ENCODE results near the gene NKG7.
"Not testable (repeated sequence)": the region's sequence is repeated elsewhere in the genome, so short reads cannot be mapped to it uniquely, and the experiment has no call there.

The NKG7 gene

GRCh38 chr19:51415187-51415586 lies 42.7 kb upstream of the NKG7 start:
- FAIRE-seq, result no peak
- no peak for TF ChIP-seq CTCF (IDR thresholded peaks at IDR 0.05; ENCODE audit: insufficient read depth, missing control alignments)
- DNase-seq (ENCODE audit: insufficient read length, low spot score), result no peak

- FAIRE-seq (no peak), DNase-seq (ENCODE audit: insufficient read length, low spot score) (no peak)
- no peak for TF ChIP-seq CTCF (IDR thresholded peaks at IDR 0.05; ENCODE audit: insufficient read depth, missing control alignments)
Measured at GRCh38 chr19:51410950-51411748, 38.7 kb upstream of the NKG7 start.

- no peak for DNase-seq (ENCODE audit: insufficient read length, low spot score)
- FAIRE-seq, result no peak
- TF ChIP-seq CTCF (IDR thresholded peaks at IDR 0.05; ENCODE audit: insufficient read depth, missing control alignments), result peak; percentile 50
Measured at GRCh38 chr19:51407511-51408131, 35.2 kb upstream of the NKG7 start.

- DNase-seq (ENCODE audit: insufficient read length, low spot score) (no peak), FAIRE-seq (no peak)
- no peak for TF ChIP-seq CTCF (IDR thresholded peaks at IDR 0.05; ENCODE audit: insufficient read depth, missing control alignments)
Measured at GRCh38 chr19:51402117-51402516, 29.7 kb upstream of the NKG7 start.

GRCh38 chr19:51399936-51400335 lies 27.5 kb upstream of the NKG7 start:
- not testable (repeated sequence) for FAIRE-seq; DNase-seq (ENCODE audit: insufficient read length, low spot score)

- no peak for TF ChIP-seq CTCF (IDR thresholded peaks at IDR 0.05; ENCODE audit: insufficient read depth, missing control alignments)
- no peak for DNase-seq (ENCODE audit: insufficient read length, low spot score)
- no peak for FAIRE-seq
Measured at GRCh38 chr19:51399231-51399630, 26.8 kb upstream of the NKG7 start.

GRCh38 chr19:51398096-51398704 lies 25.7 kb upstream of the NKG7 start:
- TF ChIP-seq CTCF (IDR thresholded peaks at IDR 0.05; ENCODE audit: insufficient read depth, missing control alignments), result peak; percentile 63
- FAIRE-seq (peak; percentile 16), DNase-seq (ENCODE audit: insufficient read length, low spot score) (peak; percentile 49)

GRCh38 chr19:51397453-51397852 lies 25.0 kb upstream of the NKG7 start:
- not testable (repeated sequence) for DNase-seq (ENCODE audit: insufficient read length, low spot score); FAIRE-seq

Measured in D721Med (cell line).